Pancreas (tissue), 10 donors: ENCODE data around the gene ANGPTL2. TPM values are rescaled to one million over a fixed set of nuclear protein-coding genes. Genes with fewer than 3 reads are reported as not detected.

Experiments
- ATAC-seq, 4 donors: fragments of 200-7000 bp; cut with Tn5 transposase; one replicate each; pipeline versions ENCODE4 v1.8.0 to v1.9.1; 2020; ENCODE audit warnings: mild to moderate bottlenecking in 4 of 4, moderate library complexity in 4 of 4
- DNase-seq, 6 donors: peaks; one replicate each; pipeline ENCODE4 v3.0.0-alpha.2; 2020
- FAIRE-seq: peaks from 2 replicates; lab custom pipeline; 2012; peaks lifted over from hg19 to GRCh38; lab: Jason Lieb, UNC
- H3K27ac ChIP-seq, 4 donors: fragments of 200-600 bp; sonication (generic); 1 replicate in 3 of 4; 2 replicates in 1 of 4; pipeline versions ENCODE4 v1.5.0 to v1.8.0; 2020
- H3K27me3 ChIP-seq, 4 donors: fragments of 200-600 bp; one replicate each; pipeline ENCODE4 v1.8.0; 2021
- H3K36me3 ChIP-seq, 3 donors: fragments of 200-600 bp; sonication (generic) in 1 of 3; one replicate each; pipeline versions ENCODE4 v1.5.0 to v1.8.0; 2020 to 2021
- H3K4me1 ChIP-seq, 3 donors: fragments of 200-600 bp; one replicate each; pipeline ENCODE4 v1.8.0; 2021
- H3K4me3 ChIP-seq, 4 donors: fragments of 200-600 bp; sonication (generic) in 2 of 4; one replicate each; pipeline versions ENCODE4 v1.5.0 to v1.8.0; 2020 to 2021
- H3K9me3 ChIP-seq, 4 donors: fragments of 200-600 bp; one replicate each; pipeline ENCODE4 v1.8.0; 2021
- CTCF ChIP-seq, 4 donors: fragments of 200-600 bp; sonication (generic) in 3 of 4; IDR thresholded peaks; one replicate each; pipeline versions ENCODE4 v1.5.0 to v1.8.0; 2021; ENCODE audit warnings: antibody characterized with exemption in 4 of 4
- WGBS, 2 donors: extraction: QIAGEN DNeasy Blood & Tissue Kit; methylation state at CpG; one replicate each; pipeline ENCODE4 v1.1.7; 2013; 5-methylcytosine and 5-hydroxymethylcytosine counted together
- intact Hi-C, 3 donors: fragments of 100-400 bp; cut with DNase I; formaldehyde crosslinking; loops; one replicate each; pipeline versions ENCODE4 v1.11.1 to v1.14.2; 2022
- polyA plus RNA-seq, 2 donors: library from polyadenylated mRNA; stranded (reverse); fragments of 200-250 nt; gene quantifications; one replicate each; pipeline ENCODE4 v1.2.3, GENCODE V29; 2013
- total RNA-seq, 6 donors: library from RNA; stranded (reverse); fragmentation: NEBNext Ultra II Directional in 4 of 6; extraction: Animal tissue kit (Norgen Biotek cat#: 25700) in 4 of 6; gene quantifications; one replicate each; pipeline versions ENCODE4 v1.2.1 to v1.2.4, GENCODE V29; 2021 to 2023
- donor health status: healthy with polysubstance abuse.
- donor health status: DM: no; HTN: no; CAD: no; lungs with moderate emphysema.
- donor health status: DM: no; HTN: no; CAD: no.
- donor health status: control.
- donor health status: control.
- donor health status: Bipolar disorder and iron deficiency.
- donor health status: DM: yes; HTN: yes; CAD: no.
- donor health status: DM: no; HTN: no; CAD: no.
- donor health status: DM: no; HTN: no; CAD: no.
- donor health status: DM: yes; HTN: yes; CAD: no.

ANGPTL2 gene
- total and polyA plus RNA-seq, 8 donors, result 1.2 to 4.6 (median 2.3) TPM

GRCh38 chr9:127123064-127123890 is 842 bp upstream of the ANGPTL2 start:
- no peak for TF ChIP-seq CTCF (IDR thresholded peaks at IDR 0.05)
- peak overlapping the region in 1 of 4 donors; percentile 1 for H3K27ac ChIP-seq
- DNase-seq, result peak in 4 of 6 donors; percentile 33 to 55 (median 43)
- WGBS, 2 donors, result 27 to 28% methylated on average over 16 of the region's 16 CpGs
- intact Hi-C loops, result no loop called here
- peaks cover 0 to 6% (median 6%) of the 10 kb centered on the region in 3 donors for H3K4me1 ChIP-seq
- ATAC-seq, result peak; percentile 24 to 49 (median 41)
- no peak for FAIRE-seq
- H3K36me3 ChIP-seq, result no peaks in the 10 kb centered on the region
- H3K9me3 ChIP-seq, result no peaks in the 10 kb centered on the region
- no peaks in the 10 kb centered on the region for H3K27me3 ChIP-seq
- H3K4me3 ChIP-seq, result peak overlapping the region in 2 of 4 donors; percentile 13 to 28

GRCh38 chr9:127121628-127122175 is 733 bp downstream of the ANGPTL2 start:
- Histone ChIP-seq H3K27me3 (no peaks in the 10 kb centered on the region), H3K36me3 (no peaks in the 10 kb centered on the region), H3K4me1 (peaks cover 0 to 6% (median 6%) of the 10 kb centered on the region in 3 donors), H3K27ac (peak overlapping the region in 1 of 4 donors; percentile 1), H3K4me3 (peak overlapping the region in 2 of 4 donors; percentile 13 to 28), H3K9me3 (no peaks in the 10 kb centered on the region)
- FAIRE-seq, result no peak
- no peak for TF ChIP-seq CTCF (IDR thresholded peaks at IDR 0.05)
- 77 to 81% methylated on average over 20 of the region's 20 CpGs for WGBS, 2 donors
- no peak for ATAC-seq
- no peak for DNase-seq
- intact Hi-C loops, result no loop called here

DNA sequence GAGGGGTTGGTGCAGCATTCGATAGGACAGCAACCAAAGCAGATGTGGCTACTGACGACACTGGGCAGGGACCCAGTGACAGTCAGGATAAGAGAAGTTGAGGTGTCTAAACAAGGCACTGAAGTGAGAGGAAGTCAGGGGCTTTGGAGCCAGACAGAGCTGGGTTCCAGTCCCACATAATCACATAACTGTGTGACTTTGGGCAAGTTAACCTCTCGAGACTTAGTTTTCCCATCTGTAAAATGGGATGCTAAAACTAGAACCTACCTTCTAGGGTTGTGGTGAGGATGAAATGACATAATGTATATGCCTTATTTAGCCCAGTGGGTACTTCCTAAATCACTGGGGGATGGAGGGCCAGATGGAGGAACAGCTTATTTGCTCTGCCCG is 3.1 kb downstream of the ANGPTL2 start:
- WGBS, 2 donors, result 88 to 97% methylated on average over 4 of the region's 4 CpGs
- H3K9me3 ChIP-seq, result no peaks in the 10 kb centered on the region
- ATAC-seq (no peak), FAIRE-seq (no peak), DNase-seq (no peak)
- peaks cover 0 to 6% (median 6%) of the 10 kb centered on the region in 3 donors for H3K4me1 ChIP-seq
- no peaks in the 10 kb centered on the region for H3K27me3 ChIP-seq
- no peak overlapping the region for H3K4me3 ChIP-seq
- no peaks in the 10 kb centered on the region for H3K36me3 ChIP-seq
- no peak overlapping the region for H3K27ac ChIP-seq
- TF ChIP-seq CTCF (IDR thresholded peaks at IDR 0.05), result no peak
- intact Hi-C loops, result no loop called here

GRCh38 chr9:127118597-127119319 is 3.7 kb downstream of the ANGPTL2 start:
- WGBS, 2 donors, result 90 to 92% methylated on average over 8 of the region's 8 CpGs
- H3K27me3 ChIP-seq, result no peaks in the 10 kb centered on the region
- DNase-seq, result no peak
- no peak overlapping the region for H3K27ac ChIP-seq
- no peak overlapping the region for H3K4me3 ChIP-seq
- H3K36me3 ChIP-seq, result no peaks in the 10 kb centered on the region
- no peak for FAIRE-seq
- H3K4me1 ChIP-seq, result peaks cover 0 to 6% (median 6%) of the 10 kb centered on the region in 3 donors
- ATAC-seq, result no peak
- intact Hi-C loops, result no loop called here
- no peak for TF ChIP-seq CTCF (IDR thresholded peaks at IDR 0.05)
- H3K9me3 ChIP-seq, result no peaks in the 10 kb centered on the region
